ENCODE results near the gene SLX4.

SLX4 gene

DNA sequence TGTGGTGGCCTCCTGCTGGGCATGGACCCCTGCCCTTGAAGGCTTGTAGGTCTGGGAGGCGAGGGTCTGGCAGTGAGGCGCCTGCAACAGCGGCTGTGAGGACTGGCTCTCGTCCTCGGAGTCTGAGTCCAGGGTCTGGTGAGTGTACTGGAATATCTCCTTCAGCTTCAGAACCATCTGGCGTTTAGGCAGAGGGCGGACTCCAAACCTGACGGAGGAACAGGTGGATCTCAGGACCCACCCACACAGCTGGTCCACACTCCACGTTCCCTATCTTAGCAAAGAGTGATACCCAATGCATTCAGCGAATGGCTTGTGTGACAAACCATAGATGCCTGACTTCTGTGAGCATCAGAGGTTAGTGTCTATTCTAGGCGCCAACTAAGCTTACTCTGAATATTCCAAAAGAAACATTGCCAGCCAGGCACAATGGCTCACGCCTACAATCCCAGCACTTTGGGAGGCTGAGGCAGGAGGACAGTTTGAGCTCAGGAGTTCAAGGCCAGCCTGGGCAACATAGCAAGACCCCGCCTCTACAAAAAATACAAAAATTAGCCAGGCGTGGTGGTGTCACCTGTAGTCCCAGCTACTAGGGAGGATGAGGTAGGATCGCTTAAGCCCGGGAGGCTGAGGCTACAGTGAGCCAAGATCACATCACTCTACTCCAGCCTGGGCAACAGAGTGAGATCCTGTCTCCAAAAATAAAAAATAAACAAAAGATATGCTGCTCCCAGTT, 27.9 kb downstream of the SLX4 start:
- no peak for TF ChIP-seq CTCF (IDR thresholded peaks at IDR 0.05; ENCODE audit: low read depth, low read length)
- no peak for DNase-seq (ENCODE audit: extremely low read depth, low read depth)

DNA sequence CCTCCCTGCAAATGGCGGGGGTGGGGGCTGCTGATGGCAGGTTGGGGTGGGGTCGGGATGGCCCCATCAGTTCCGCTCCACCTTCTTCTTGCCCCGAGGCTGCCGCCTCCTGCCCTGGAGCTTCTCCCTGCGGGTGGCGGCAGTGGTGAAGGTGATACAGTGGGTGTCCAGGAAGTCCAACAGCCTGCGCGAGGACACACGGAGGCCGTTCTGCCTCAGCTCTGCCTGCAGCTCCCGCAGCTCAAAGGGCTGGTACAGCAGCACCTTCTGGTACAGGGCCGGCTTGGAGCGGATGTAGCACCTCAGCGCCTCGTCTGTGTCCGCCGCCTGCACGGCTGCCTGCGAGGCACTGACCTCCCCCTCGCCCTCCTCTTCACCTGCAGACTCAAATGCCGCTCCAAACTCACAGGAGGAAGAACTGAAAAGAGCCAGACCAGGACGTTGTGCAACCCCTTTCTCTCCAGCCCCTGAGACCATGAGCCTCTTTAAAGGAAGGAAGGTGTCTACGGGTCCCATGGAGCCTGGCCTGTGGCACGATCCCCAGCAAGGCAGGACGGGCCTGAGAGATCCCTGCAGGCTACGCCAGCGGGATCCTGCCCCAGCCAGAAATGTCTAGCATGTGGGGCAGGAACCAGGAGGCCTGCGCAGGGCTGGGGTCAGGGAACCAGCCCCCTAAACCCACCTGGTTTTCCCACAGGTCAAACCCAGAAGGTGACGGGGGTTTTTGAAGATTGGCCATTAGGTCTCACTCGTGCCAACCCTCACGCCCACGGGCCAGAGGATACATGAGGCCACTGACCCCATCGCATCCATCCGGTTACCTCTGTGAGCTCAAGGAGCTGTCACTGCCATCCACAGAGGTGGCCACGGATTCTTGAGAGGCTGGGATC, 28.9 kb downstream of the SLX4 start:
- DNase-seq (ENCODE audit: extremely low read depth, low read depth), result no peak
- no peak for TF ChIP-seq CTCF (IDR thresholded peaks at IDR 0.05; ENCODE audit: low read depth, low read length)

GRCh38 chr16:3581392-3581791, 30.0 kb downstream of the SLX4 start:
- no peak for TF ChIP-seq CTCF (IDR thresholded peaks at IDR 0.05; ENCODE audit: low read depth, low read length)

DNA sequence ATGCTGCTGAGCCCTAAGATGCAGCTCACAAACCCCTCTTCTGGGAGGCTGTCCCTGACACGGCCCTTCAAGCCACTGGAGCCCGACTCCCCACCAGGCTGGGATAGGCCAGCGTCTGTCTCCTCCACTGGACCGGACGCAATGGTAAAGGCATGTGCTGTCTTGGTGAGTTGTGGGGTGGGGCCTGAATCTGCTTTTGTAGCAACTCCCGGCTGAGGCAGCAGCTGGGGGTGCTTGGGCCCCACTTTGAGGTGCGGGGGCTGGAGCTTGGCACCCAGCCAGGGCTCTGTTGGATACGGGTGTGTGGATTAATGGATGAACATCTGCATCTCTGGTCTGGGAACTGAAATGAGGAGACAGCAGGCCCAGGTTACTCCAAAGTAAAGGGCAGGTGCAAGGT, 30.7 kb downstream of the SLX4 start:
- no peak for TF ChIP-seq CTCF (IDR thresholded peaks at IDR 0.05; ENCODE audit: low read depth, low read length)
- DNase-seq (ENCODE audit: extremely low read depth, low read depth), result no peak

More at GRCh38 chr16:3581392-3581791, 30.0 kb downstream of the SLX4 start:
- DNase-seq (ENCODE audit: extremely low read depth, low read depth), result no peak

- no peak for DNase-seq (ENCODE audit: extremely low read depth, low read depth)
- no peak for TF ChIP-seq CTCF (IDR thresholded peaks at IDR 0.05; ENCODE audit: low read depth, low read length)
Observed at GRCh38 chr16:3580251-3580651, 31.2 kb downstream of the SLX4 start.

DNA sequence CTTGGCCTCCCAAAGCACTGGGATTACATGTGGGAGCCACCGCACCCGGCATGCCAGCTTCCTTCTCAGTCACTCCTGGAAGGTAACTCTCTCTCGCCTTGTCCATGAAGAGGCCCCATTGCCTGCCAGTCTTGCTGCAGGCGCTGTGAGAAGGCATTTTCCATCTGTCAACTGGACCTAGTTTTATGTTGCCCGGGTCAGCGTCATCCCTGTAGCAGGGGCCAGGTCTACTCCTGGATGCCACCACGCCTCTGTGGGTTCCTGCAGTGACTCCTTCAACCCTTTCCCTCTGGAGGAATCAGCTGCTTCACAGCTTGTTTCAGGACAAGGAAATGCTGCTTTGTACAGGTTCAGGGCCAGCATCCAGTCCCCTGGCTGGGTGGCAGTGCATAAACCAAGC, 31.6 kb downstream of the SLX4 start:
- no peak for DNase-seq (ENCODE audit: extremely low read depth, low read depth)
- no peak for TF ChIP-seq CTCF (IDR thresholded peaks at IDR 0.05; ENCODE audit: low read depth, low read length)

Measured in AG09319 (cell line).